ENCODE results near the gene ZNF219. TPM values are rescaled to one million over a fixed set of nuclear protein-coding genes. Genes with fewer than 3 reads are reported as not detected.

ZNF219 gene
- total RNA-seq, 2 donors from 2014 or later = 43.4 to 59.6 TPM

- no peak for TF ChIP-seq CTCF (conservative IDR thresholded peaks at IDR 0.05)
These were observed 51.1 kb downstream of the ZNF219 start for GRCh38 chr14:21047378-21047781.

GRCh38 chr14:21043974-21044618, 54.4 kb downstream of the ZNF219 start:
- Histone ChIP-seq H3K4me3 (ENCODE audit: low read length) (no peak overlapping the region), H3K36me3 (ENCODE audit: control insufficient read depth, insufficient read depth, low read length) (no peaks in the 10 kb centered on the region), H3K9ac (ENCODE audit: extremely low read depth, low read length, poor library complexity, severe bottlenecking) (no peak overlapping the region), H3K4me1 (ENCODE audit: control insufficient read depth, insufficient read depth, low read length) (peaks cover 4% of the 10 kb centered on the region), H3K27me3 (ENCODE audit: control insufficient read depth, insufficient read depth, low read length, poor library complexity, severe bottlenecking) (peaks cover 8% of the 10 kb centered on the region), H3K9me3 (ENCODE audit: control insufficient read depth, low read length) (no peaks in the 10 kb centered on the region), H3K27ac (ENCODE audit: low read depth, low read length) (no peak overlapping the region)
- TF ChIP-seq CTCF (conservative IDR thresholded peaks at IDR 0.05) = no peak
- Mint-ChIP-seq H3K4me3 (no peak overlapping the region), H3K27ac (no peak overlapping the region), H3K36me3 (ENCODE audit: low read depth) (no peaks in the 10 kb centered on the region), H3K4me1 (peaks cover 21% of the 10 kb centered on the region), H3K9me3 (no peaks in the 10 kb centered on the region), H3K27me3 (ENCODE audit: insufficient read depth) (peaks cover 25% of the 10 kb centered on the region)
- DNase-seq = no peak
- WGBS, 2 experiments (ENCODE audit: insufficient coverage in 1 of 2, insufficient read length in 1 of 2) = 89 to 90% methylated on average over 3 to 6 of the region's 6 CpGs

More at GRCh38 chr14:21047378-21047781, 51.1 kb downstream of the ZNF219 start:
- H3K27ac Mint-ChIP-seq = no peak overlapping the region
- no peaks in the 10 kb centered on the region for H3K36me3 ChIP-seq (ENCODE audit: control insufficient read depth, insufficient read depth, low read length)
- peaks cover 23% of the 10 kb centered on the region for H3K27me3 Mint-ChIP-seq (ENCODE audit: insufficient read depth)
- H3K4me1 Mint-ChIP-seq = peaks cover 5% of the 10 kb centered on the region
- no peaks in the 10 kb centered on the region for H3K9me3 Mint-ChIP-seq
- WGBS, 2 experiments (ENCODE audit: insufficient coverage in 1 of 2, insufficient read length in 1 of 2) = 96 to 97% methylated on average over 2 of the region's 2 CpGs
- H3K4me3 ChIP-seq (ENCODE audit: low read length) = no peak overlapping the region
- DNase-seq = no peak
- no peak overlapping the region for H3K9ac ChIP-seq (ENCODE audit: extremely low read depth, low read length, poor library complexity, severe bottlenecking)
- peaks cover 8% of the 10 kb centered on the region for H3K27me3 ChIP-seq (ENCODE audit: control insufficient read depth, insufficient read depth, low read length, poor library complexity, severe bottlenecking)
- no peaks in the 10 kb centered on the region for H3K36me3 Mint-ChIP-seq (ENCODE audit: low read depth)
- no peaks in the 10 kb centered on the region for H3K9me3 ChIP-seq (ENCODE audit: control insufficient read depth, low read length)
- no peak overlapping the region for H3K4me3 Mint-ChIP-seq
- no peak overlapping the region for H3K27ac ChIP-seq (ENCODE audit: low read depth, low read length)
- H3K4me1 ChIP-seq (ENCODE audit: control insufficient read depth, insufficient read depth, low read length) = no peaks in the 10 kb centered on the region

- no peak overlapping the region for H3K27ac Mint-ChIP-seq
- peaks cover 24% of the 10 kb centered on the region for H3K4me1 Mint-ChIP-seq
- 71 to 78% methylated on average over 1 to 2 of the region's 2 CpGs for WGBS, 2 experiments (ENCODE audit: insufficient coverage in 1 of 2, insufficient read length in 1 of 2)
- no peak overlapping the region for H3K9ac ChIP-seq (ENCODE audit: extremely low read depth, low read length, poor library complexity, severe bottlenecking)
- H3K4me3 Mint-ChIP-seq = no peak overlapping the region
- no peak for DNase-seq
- no peaks in the 10 kb centered on the region for H3K9me3 Mint-ChIP-seq
- H3K36me3 ChIP-seq (ENCODE audit: control insufficient read depth, insufficient read depth, low read length) = no peaks in the 10 kb centered on the region
- H3K4me1 ChIP-seq (ENCODE audit: control insufficient read depth, insufficient read depth, low read length) = peaks cover 4% of the 10 kb centered on the region
- TF ChIP-seq CTCF (conservative IDR thresholded peaks at IDR 0.05) = no peak
- H3K4me3 ChIP-seq (ENCODE audit: low read length) = no peak overlapping the region
- no peak overlapping the region for H3K27ac ChIP-seq (ENCODE audit: low read depth, low read length)
- peaks cover 25% of the 10 kb centered on the region for H3K27me3 Mint-ChIP-seq (ENCODE audit: insufficient read depth)
- H3K27me3 ChIP-seq (ENCODE audit: control insufficient read depth, insufficient read depth, low read length, poor library complexity, severe bottlenecking) = peaks cover 8% of the 10 kb centered on the region
- H3K9me3 ChIP-seq (ENCODE audit: control insufficient read depth, low read length) = no peaks in the 10 kb centered on the region
- no peaks in the 10 kb centered on the region for H3K36me3 Mint-ChIP-seq (ENCODE audit: low read depth)
These were observed 55.0 kb downstream of the ZNF219 start for GRCh38 chr14:21043387-21043973.

Data from endodermal cell (in vitro differentiated cells).